AG04449 (cell line): ENCODE data around the gene CCDC154.

ENCODE experiments used
- CTCF ChIA-PET: fragments of 350-600 bp; formaldehyde crosslinking; extraction: SDS; loops from one replicate; lab custom pipeline; 2021; ENCODE audit warnings: antibody characterized with exemption; lab: Yijun Ruan, JAX
- POLR2A ChIA-PET: fragments of 400-600, 350-600 bp; formaldehyde crosslinking; extraction: SDS; loops from one replicate; lab custom pipeline; 2020; ENCODE audit warnings: antibody characterized with exemption, inconsistent platforms; lab: Yijun Ruan, JAX
- DNase-seq: peaks from one replicate; pipeline ENCODE4 v3.0.0-alpha.2; 2010; ENCODE audit warnings: low read depth, low spot score
- H3K4me3 ChIP-seq: 2 replicates; pipeline ENCODE4 v1.5.1; 2011; ENCODE audit warnings: low read depth, mild to moderate bottlenecking, control low read depth, low read length
- TF ChIP-seq, protein P1 (sequence below): IDR thresholded peaks from one replicate; pipeline ENCODE4 v1.5.1; 2011; ENCODE audit warnings: mild to moderate bottlenecking, moderate library complexity, low read length, control low read depth, inconsistent platforms; ENCODE audit not compliant: insufficient read depth; ENCODE audit errors: missing control alignments

CCDC154 gene

DNA sequence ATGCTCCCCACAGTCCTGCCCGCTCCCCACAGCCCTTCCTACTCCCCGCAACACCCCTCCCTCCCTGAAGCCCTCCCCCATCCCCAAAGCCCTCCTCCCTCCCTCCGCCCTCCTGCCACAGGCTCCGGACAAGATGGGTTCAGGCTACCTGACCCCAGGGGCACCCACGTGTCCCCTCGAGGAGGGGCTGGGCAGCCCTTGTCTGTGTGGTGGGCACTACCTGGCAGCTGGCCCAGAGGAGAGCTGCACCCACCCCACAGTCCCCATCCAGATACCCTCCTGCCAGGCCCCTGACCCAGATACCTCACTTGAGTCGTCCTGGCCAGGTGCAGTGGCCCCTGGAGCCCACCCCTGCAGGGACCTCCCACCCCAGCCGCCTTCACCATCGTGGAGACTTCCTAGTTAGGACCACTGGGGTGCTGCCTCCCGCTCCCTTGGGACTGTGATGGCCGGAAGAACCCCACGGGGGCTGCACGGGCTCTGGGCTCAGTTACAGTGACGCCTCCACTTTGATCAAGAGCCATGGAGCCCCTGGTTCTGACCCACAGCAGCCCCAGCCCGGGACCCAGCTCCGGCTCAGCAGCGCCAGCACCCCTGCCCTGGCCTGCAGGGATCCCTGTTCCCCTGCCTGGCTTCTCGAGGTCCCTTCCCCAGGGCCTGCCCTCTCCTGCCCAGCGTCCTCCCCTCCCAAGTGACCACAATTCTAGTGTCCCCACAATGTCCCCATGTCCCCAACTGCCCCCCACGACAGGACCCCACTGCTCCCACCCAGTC is 12.7 kb downstream of the CCDC154 start:
- no peak overlapping the region for H3K4me3 ChIP-seq
- ChIA-PET CTCF (no interaction called here), POLR2A (no interaction called here)
- TF ChIP-seq, protein P1, sequence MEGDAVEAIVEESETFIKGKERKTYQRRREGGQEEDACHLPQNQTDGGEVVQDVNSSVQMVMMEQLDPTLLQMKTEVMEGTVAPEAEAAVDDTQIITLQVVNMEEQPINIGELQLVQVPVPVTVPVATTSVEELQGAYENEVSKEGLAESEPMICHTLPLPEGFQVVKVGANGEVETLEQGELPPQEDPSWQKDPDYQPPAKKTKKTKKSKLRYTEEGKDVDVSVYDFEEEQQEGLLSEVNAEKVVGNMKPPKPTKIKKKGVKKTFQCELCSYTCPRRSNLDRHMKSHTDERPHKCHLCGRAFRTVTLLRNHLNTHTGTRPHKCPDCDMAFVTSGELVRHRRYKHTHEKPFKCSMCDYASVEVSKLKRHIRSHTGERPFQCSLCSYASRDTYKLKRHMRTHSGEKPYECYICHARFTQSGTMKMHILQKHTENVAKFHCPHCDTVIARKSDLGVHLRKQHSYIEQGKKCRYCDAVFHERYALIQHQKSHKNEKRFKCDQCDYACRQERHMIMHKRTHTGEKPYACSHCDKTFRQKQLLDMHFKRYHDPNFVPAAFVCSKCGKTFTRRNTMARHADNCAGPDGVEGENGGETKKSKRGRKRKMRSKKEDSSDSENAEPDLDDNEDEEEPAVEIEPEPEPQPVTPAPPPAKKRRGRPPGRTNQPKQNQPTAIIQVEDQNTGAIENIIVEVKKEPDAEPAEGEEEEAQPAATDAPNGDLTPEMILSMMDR: no peak
- no peak for DNase-seq

- no peak within 1 kb of the TSS for H3K4me3 ChIP-seq
- CTCF ChIA-PET: no interaction called here
- TF ChIP-seq, protein P1: no peak
- no peak for DNase-seq
- POLR2A ChIA-PET: no interaction called here
Observed at GRCh38 chr16:1430759-1431496, 13.4 kb downstream of the CCDC154 start, which contains the start of gene PERCC1. TSS of gene PERCC1 (plus strand) at chr16:1431078. CDS start at chr16:1432594, 1,516 bp downstream.

- ChIA-PET POLR2A (no interaction called here), CTCF (no interaction called here)
- DNase-seq: no peak
- TF ChIP-seq, protein P1: no peak
- H3K4me3 ChIP-seq: no peak overlapping the region
Observed at GRCh38 chr16:1430214-1430758, 14.1 kb downstream of the CCDC154 start.

DNA sequence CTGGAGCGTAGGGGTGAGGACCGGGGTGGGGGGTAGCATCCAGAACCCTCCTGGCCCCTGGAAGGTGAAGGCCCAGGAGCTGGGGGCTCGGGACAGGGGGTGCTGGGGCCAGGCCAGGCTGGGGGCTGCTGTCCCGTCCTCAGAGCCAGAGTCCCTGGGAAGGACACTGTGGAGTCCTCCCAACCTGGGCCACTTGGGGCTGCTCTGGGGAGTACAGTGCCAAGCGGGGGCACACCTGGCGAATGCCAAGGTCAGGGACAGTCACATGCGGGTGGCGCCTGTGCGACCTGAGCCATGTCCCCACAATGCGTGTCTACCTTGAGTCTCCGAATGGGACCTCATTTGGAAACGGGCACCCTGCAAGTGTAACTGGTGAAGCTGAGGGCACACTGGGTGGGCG is 14.7 kb downstream of the CCDC154 start:
- TF ChIP-seq, protein P1: no peak
- no peak for DNase-seq
- POLR2A ChIA-PET: no interaction called here
- H3K4me3 ChIP-seq: no peak overlapping the region
- CTCF ChIA-PET: no interaction called here

- ChIA-PET POLR2A (no interaction called here), CTCF (interaction anchor here (1.4 to 1.5 kb wide), 2 partner anchors 9 to 17 kb away, joined by 3 to 5 read pairs; no protein-coding TSS in a partner anchor)
- DNase-seq: no peak
- TF ChIP-seq, protein P1: no peak
- H3K4me3 ChIP-seq: no peak overlapping the region
Observed at GRCh38 chr16:1429012-1429411, 15.3 kb downstream of the CCDC154 start.

- TF ChIP-seq, protein P1: peak; percentile 65
- H3K4me3 ChIP-seq: no peak overlapping the region
- CTCF ChIA-PET: interaction anchor here (1.4 to 1.5 kb wide), 2 partner anchors 10 to 18 kb away, joined by 3 to 5 read pairs; no protein-coding TSS in a partner anchor
- DNase-seq: no peak
- POLR2A ChIA-PET: no interaction called here
Observed at GRCh38 chr16:1428511-1428910, 15.8 kb downstream of the CCDC154 start.
